CD4-positive, alpha-beta T cell treated with Interleukin-21 for 1 hour (primary cell): ENCODE results near the gene HOXC13.

Source experiments
- DNase-seq: peaks from one replicate; pipeline ENCODE4 v3.0.0-alpha.2; 2020

Gene HOXC13, protein sequence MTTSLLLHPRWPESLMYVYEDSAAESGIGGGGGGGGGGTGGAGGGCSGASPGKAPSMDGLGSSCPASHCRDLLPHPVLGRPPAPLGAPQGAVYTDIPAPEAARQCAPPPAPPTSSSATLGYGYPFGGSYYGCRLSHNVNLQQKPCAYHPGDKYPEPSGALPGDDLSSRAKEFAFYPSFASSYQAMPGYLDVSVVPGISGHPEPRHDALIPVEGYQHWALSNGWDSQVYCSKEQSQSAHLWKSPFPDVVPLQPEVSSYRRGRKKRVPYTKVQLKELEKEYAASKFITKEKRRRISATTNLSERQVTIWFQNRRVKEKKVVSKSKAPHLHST

DNA sequence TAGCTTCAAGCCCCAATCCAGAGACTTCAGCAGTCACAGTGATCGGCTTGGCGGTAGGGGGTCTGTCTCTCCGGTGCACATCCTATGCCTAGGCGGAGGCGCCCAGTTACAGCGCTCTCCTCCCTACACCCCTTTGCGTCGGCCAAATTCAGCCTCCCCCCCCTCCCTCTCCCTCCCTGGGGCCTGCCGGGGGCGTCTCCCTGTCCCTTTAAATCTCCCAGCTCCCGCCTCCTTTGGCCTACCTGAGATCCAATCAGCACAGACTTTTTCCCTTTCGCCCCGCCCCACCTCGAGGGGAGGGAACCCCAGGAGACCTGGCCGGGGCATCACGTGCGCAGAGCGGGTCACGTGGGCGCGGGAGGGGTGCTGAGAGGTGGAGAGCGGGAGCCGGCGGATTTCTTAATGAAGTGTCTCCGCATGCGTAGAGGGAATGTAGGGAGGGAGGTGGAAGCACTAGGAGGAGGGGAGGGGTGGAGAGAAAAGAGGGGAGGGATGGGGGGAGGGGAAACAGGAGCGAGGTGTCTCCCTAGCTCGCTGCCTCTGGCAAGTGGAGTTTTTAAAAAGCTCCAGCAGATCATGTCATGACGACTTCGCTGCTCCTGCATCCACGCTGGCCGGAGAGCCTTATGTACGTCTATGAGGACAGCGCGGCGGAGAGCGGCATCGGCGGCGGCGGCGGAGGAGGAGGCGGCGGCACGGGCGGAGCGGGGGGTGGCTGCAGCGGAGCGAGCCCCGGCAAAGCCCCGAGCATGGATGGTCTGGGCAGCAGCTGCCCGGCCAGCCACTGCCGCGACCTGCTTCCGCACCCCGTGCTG, at the start of gene HOXC13:
TSS of gene HOXC13 (plus strand) at position 506 of the 815 bp plus-strand sequence. CDS start at position 582, 76 bp downstream.
- no peak for DNase-seq

DNA sequence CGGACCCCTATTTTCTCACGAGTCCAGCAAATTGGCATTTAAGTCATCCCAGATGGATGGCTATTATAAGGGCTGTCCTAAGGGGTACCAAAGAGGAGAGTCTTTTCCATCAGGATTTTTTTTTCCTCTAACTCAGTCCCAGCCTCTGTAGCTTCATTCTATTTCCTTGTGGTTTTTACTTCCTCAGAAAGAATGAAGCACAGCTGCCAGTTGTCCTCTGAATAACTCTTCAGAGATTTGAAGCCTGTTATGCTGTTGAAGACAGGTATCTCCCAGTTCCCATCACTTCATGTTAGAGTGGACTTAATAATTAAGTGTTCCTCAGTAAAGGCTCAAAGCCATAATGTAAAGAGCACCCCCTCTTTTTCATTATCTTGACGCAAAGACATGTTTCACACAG, 48.5 kb upstream of the HOXC13 start:
- DNase-seq: no peak

DNA sequence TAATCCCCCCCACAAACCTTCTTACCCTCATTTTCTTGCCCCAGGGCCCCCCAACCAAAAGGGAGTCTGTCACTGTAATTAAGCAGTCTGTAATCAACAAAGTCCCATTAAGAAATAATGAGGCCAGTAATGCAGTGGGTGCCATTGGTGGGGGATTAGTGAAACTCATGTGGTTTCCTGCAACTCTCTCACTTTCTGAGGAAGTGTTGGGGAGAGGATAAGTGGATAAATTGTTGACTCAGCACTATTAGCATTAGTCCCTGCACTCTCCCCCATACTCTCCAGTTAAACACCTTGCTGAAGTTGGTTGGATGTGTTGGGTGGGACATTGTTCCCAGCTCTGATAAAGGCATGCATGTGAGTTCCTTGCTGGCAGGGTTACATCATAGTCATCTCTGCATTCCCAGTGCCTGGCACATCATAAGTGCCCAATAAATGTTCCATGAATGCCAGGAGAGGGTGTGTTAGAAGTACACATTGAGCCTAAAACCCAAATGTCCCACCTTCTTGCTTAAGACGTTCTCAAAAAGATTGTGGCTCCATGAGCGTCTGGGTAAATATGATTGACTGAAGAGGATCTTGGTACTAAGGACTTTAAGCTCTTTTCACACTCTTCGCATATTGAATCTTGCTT, 45.8 kb upstream of the HOXC13 start:
- DNase-seq: no peak

DNA sequence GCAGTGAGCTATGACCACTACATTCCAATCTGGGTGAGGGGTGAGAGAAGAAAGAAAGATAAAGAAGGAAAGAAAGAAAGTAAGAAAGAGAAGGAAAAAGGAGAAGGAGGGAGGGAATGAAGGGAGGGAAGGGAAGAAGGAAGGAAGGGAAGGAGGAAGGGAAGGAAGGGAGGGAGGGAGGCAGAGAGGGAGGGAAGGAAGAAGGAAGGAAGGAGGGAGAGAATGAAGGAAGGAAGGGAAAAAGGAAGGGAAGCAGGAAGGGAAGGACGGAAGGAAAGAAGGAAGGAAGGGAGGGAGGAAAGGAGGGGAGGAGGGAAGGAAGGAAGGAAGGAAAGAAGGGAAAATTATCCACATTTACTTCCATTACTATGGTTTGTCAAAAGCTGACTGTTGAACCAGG, 39.4 kb upstream of the HOXC13 start:
- no peak for DNase-seq

DNA sequence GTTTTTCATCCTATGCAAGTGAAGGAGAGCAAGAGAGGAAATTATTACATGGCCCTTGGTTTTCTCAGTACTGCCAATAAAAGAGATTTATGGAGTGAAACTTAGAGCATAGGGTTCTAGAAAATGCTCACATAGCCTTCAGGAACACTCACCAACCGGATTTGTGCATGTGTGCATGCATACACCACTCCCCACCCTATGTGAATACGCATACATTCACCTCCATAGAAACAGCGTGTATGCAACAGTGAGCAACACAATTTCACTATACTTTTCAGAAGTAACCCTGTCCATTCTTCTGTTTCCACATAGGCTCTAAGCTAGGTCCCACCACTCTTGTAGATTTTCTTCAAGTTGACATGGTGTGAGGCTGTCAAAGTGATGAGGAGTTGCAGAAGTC, 31.5 kb upstream of the HOXC13 start:
- no peak for DNase-seq

DNA sequence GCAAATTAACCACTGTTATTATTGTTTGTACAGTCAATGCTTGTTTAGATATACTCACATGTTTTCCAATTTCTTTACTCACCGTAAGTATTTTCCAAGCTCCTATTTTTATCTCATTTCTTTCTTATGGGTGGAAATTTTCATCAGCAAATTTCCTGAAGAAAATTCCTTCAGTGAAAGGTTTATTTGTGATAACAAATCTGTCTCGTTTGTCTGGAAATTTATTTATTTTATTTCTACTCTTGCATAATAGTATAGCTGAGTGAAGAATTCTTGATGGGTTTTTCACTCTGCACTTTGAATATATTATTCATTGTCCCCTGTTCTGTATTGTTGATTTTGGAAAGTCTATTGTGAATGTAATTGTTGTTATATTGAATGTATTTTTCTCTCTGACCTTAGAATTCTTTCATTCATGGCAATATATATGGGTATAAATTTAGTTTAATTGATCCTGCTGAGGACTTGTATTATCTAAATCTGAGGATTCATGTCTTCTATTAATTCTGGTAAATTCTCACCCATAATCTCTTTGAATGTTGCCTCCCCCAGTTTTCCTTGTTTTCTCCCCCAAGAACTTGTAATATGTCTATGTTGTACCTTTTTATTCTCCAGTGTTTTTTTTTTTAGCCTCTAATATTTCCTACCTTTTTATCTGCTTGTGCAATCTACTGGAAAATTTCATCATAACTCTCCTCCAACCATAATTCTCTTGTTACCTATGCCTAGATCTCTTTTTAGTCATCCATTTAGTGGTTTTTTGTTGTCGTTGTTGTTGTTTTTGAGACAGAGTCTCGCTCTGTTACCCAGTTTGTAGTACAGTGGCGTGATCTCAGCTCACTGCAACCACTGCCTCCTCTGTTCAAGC, 21.6 kb upstream of the HOXC13 start:
- no peak for DNase-seq

DNA sequence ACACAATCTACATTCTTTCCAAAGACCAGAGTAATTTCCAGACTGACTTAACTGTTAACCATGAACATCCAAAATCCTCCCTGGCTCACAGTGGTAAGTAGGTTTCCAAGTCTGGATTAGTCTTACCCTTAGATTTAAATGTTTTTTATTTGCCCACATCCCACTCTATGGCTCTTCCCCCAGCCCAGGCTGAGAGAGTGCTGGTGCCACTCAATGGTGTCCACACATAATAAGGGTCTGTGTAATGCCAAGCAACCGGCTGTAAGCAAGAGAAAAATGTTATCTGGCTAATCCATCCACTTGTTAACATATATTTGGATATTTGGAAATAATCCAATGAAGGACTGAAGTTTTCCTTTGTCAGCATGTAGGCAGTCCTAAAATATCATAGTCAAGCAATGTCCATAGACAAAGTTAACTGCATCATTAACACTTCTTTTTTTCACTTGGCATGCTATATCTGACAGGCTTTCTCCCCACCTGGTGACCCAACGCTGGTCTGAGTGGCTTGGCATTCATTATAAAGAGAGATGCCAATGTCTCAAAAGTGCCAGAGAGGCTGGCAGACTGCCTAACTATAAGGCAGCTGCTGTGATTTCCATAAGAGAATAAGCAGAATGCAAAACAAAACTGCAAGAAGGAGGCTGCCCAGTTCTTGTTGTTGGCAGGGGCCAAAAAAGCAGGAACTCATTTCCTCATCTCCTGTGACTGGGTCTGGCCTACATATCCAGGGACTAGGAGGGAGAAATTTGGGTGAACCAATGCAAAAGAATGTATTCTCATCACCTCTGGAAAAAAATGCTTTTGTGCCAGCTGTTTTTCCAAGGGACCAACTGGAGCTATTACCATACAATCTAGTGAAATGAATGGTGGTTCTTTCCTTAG, 13.9 kb upstream of the HOXC13 start:
- no peak for DNase-seq

DNA sequence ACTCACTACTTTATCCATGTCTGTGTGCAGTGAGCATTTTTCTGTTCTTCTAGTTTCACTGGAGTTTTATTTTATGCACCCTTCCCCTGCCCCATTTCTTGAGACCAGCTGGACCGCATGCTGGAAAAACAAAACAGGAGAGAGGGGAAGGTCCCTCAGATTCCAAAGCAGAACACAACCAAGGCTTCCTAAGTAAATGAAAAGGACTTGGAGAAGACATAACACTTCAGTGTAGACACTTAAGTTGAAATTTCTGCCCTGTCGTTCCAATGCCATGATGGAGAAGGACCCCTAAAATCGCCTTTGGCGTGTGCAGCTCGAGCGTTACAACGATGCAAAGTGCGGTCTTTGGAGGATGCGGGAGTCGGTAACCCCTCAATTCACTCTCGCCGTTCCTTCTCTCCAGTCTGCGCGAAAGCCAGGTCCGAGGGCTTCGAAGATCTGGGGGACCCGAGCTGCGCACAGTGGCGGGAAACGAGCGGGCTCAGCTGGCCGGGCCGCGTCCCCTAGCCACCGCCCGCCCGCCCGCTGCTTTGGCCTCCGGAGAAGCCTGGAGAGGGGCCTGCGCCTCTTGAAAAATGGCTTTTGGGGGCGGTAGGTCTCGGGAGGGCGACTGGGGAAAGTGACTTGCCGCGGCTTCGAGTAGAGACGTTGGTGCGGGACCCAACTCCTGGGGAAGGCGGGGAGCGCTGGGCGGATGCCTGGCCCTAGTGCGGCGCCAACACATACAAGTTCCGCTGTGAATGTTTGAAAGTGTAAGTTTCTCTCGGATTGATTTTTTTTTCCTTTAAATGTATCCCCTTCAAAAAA, 11.2 kb upstream of the HOXC13 start:
- DNase-seq: no peak

DNA sequence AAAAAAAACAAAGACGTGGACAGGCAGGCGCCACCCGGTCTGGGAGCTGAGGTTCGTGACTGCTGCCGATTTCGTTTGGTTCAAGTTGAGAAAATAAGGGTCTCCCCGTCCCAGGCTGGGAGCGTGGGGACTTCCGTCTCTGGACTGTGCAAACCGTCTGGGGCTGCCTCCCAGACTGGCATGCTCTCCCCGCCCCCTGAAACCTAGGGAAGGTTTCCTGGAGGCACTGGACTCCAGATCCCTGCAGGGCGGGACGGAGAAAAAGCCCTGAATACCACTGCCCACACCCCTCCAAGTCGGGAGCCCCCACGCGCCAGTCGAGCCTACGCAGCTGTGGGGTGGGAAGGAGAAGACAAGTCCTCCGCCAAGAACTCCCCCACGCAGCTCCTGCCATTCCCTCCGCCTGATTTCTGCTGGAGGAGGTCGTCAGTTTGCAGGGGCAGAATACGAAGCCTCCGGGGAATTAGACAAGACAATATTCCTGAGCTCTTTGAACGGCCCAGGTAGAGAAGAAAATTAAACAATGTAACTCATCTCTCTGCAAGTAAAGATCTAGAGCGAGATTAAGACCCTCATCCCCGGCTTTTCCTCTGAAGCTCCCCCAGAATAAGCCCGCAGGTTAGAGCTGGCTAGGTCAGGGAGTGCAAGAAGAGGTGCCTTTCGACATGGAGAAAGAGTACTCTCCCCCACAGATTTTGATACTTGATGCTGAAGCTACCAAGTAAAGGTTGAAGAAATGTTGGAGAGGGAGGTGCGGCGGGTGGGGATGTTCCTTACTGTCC, 10.4 kb upstream of the HOXC13 start:
- DNase-seq: no peak

DNA sequence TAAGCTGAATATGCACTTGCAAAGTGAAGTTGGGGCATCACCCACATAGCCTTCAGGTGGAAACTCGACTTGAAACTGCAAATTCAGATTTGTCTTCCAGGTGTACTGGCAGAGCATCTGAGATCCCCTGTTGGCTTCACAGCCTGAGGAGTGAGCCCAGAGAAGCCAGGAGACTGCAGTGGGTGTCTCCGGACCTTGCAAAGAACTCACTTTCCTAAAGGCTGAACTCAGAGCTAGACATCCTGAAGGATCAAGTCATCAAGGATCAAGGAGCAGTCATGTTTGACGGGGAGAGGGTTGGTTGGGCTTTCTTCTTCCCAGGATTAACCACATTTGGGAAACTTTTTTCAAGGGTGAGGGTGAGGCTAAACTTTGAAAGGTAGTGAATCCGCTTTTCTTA, 9.1 kb upstream of the HOXC13 start:
- DNase-seq: no peak

DNA sequence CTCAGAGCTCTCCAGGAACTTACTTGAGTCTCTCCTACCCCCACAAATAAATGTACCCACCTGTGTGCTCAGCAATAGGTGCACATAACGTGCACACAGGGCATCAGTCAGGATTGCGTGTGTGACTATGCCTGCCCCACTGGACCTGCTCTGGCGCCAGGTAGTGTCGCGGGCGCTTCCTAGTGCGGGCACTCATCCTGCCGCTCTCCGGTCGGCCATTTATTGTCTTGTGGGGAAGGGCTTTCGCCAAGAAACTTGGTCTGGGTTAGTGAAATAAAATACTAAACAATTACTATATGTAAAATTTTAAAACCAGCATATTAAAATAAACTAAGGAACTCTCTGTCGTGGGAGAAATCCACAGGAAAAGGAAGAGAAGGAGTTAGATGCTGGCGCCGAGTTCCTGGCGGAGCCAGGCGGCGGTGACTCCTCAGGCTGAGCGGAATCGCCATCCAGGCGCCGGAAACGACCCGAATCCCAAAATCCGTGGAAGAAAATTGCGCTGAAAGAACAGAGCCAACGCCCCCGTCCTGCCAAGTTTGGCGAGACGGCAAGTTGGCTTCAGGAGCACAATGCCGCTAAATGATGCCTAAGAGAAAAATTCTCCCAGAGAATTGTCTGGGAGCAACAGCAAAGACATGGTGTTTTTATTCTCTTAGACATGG, 7.9 kb upstream of the HOXC13 start:
- no peak for DNase-seq

DNA sequence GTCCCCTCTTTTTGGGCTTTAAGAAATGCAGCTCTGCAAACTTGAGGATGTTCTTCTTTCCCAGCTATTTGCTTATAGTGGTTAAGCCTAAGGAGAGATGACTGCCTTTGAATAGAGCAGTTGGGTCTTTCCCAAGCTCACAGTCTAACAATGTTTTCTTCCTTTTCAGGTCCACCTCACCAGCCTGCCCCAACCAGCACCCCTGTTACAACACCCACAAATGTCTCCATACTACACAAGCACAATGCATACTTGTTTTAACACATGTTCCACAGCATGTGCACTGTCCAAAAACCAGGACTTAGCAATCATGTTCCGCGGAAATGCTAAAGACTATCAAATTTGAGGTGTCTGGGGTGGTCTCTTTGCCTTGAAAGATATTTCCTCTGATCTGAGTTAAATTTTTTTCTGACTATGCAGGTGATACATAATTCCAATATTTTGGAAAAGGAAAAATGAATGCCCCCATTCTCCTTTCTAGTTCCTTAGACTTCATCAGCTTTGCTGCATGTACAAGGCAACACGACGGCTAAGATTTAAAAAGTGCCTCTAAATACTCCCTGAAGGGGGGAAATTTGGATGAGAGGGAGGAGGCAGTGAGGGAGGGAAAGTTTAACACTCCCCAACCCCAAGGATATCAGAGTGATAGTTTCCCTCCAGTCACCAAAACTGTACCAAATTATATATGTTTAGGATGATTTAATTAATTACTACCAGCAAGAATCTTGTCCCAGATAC, 6.6 kb upstream of the HOXC13 start:
- DNase-seq: no peak

DNA sequence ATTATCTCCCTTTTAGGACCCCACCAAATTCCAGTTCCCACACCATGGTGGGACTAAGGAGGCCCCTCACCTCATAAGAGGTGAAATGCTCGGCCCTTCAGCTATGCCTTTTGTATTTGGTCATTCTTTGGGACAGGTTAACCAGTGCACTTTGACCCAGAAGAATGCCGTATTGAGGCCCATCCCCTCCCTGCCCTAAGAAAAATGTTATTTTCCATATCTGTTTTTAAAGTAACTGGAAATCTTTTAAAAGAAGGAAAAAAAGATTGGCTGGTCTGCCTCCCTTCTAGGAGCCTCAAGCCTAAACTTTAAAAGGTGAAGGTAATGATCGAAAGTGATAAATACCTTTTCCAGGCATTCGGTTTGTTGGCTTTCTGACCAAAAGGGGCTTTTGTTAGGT, 5.7 kb upstream of the HOXC13 start:
- no peak for DNase-seq

DNA sequence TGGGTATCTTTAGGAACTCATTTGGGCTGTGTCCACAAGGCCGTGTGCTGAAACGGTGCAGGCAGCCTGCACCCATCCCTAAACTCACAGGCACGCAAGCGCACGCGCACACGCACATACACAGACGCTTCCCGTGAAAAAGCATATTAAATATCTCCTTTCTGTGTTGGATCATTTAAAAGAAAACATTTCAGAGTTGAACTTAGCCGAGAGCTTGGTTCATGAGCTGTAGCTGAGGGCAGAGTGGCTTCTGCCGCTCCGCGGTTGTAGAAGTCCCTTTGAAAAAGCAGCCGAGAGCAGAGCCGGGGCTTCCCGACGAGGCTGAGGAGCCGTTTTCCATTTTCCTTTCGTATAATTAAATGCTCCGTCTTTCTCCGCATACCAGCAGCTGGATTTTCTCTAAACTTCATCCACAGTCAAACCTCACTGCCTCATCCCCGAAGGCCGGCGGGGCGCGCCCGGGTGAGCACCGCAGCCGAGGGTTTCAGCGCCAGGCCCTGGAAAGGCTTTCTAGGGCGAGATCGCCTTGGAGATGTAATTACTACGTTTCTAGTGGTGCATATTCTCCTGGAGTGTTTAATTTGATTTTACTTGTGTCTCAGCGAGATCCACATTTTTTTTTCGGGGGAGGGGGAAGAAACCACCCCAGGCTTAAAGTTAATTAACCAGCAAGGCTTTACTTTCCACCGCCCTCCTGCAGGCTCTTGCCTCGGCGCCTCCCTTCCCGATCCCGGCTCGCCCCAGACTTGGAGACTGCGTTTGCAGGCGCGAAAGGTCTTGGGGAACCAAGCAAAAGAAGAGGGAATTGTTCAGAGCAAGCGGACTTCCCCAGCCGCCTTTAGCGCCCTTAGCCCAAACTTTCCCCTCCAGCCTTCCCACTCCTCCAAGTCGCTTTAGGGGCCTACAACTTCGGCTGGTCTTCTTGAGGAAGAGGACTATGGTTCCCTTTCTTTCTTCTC, 3.0 kb upstream of the HOXC13 start:
- no peak for DNase-seq

DNA sequence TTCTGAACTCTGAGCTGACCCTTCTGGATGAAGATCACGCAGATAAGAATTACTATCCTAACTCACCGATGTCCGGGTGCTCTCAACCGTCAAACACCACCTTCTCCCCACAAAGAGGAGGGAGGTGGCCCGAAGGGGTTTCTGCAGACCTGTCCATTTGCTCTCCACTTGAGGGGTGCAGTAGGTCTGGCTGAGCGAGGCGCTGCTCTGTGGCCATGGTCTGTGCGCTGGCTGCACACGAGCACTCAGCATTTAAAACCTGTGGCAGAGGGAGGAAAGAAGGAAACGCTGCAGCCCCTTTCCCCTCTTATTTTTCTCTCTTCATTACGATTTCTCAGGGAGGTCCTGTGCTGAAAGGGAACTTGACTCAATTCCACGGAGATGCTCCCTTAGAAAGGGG, 1.5 kb upstream of the HOXC13 start:
- no peak for DNase-seq

DNA sequence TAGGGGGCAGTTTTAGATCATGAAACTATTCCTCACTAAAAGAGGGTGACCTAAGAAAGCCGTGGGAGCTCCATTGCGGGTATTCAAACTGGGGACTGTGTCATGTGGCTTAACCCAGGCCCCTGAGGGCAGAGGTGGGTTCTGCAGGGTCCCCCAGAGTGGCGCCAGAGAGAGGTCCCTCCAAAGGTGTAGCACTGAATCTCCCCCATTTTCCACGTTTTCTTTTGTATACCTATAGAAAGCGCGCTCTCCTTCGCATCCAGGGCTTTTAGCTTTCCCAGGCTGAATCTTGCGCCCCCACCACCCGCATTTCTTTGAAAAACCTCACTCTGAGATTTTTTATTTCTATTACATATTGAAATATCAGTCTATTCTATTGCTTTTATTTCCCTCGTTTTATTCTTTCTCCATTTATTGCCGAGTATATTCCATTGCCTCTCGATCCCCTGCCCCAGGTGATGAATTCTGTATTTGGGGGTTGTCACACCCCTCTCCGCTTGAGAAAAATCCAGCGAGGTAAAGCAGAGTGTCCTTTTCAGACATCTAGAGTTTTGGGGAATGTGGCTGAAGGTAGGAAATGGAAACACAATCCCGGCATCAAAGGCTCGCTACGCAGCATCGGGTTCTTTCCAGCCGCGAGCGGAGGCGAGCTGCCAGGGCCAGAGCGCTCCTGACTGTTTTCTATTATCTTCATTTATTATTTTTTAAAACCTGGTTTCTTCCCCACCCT, 870 bp upstream of the HOXC13 start:
- no peak for DNase-seq
